ENCODE results near the gene CACNA2D3.

CACNA2D3 gene

DNA sequence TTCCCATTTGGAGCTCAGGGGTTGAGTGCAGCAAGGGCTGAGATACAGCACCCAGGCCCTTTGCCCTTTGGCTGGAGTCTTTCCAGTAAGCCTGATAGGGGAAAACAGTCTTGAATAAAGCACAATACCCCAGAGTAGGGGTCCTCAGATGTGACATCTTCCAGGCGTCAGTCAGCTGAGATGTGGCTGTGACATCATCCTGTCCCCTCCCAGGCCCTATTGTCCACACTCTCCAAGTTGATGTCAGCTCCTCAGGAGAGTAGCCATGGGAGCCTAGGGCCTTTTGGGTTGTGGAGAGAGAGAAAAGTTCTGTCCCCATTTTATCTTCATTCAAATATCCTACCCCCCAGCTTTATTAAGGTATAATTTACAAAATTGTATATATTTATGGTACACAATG is 92.5 kb downstream of the CACNA2D3 start:
- H3K27ac ChIP-seq = no peak overlapping the region
- TF ChIP-seq, protein P1, sequence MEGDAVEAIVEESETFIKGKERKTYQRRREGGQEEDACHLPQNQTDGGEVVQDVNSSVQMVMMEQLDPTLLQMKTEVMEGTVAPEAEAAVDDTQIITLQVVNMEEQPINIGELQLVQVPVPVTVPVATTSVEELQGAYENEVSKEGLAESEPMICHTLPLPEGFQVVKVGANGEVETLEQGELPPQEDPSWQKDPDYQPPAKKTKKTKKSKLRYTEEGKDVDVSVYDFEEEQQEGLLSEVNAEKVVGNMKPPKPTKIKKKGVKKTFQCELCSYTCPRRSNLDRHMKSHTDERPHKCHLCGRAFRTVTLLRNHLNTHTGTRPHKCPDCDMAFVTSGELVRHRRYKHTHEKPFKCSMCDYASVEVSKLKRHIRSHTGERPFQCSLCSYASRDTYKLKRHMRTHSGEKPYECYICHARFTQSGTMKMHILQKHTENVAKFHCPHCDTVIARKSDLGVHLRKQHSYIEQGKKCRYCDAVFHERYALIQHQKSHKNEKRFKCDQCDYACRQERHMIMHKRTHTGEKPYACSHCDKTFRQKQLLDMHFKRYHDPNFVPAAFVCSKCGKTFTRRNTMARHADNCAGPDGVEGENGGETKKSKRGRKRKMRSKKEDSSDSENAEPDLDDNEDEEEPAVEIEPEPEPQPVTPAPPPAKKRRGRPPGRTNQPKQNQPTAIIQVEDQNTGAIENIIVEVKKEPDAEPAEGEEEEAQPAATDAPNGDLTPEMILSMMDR (IDR thresholded peaks at IDR 0.05) = no peak
- no peak for TF ChIP-seq ZFX (IDR thresholded peaks at IDR 0.05; ENCODE audit: borderline replicate concordance)

DNA sequence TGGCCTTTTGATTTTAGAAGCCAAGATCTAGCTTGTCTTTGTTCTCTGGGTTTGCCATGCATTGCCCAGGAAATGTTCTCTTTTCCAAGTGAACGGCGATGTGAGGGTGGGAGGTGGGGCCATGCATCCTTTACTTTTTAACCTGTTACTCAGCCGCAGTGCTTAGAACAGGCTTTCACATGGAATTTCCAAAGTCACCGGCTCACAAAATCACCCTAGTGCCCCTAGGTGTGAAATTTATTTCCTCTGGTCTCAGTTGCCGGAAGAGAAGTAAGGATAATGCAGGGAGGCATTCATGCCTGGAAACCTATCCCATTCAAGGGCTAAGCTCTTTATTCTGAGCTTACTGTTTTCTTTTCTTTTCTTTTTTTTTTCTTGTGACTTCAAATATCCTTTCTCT is 93.2 kb downstream of the CACNA2D3 start:
- no peak overlapping the region for H3K27ac ChIP-seq
- TF ChIP-seq, protein P1 (IDR thresholded peaks at IDR 0.05) = no peak
- no peak for TF ChIP-seq ZFX (IDR thresholded peaks at IDR 0.05; ENCODE audit: borderline replicate concordance)

DNA sequence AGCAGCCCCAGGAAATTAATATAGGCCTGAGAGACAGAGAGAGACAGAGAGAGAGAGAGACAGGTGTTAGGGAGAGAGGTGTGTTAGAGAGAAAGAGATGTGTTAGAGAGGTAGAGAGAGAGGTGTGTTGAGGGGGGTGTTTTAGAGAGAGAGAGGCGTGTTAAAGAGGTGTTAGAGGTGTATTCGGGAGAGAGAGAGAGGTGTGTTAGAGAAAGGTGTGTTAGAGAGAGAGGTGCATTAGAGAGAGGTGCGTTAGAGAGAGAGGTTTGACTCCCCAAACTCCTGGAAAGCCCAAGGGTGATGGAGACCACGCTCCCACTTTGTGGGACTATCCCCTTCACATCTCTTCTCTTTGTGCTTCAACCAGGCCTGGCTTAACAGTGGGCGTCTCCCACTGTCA is 95.5 kb downstream of the CACNA2D3 start:
- H3K27ac ChIP-seq = no peak overlapping the region
- TF ChIP-seq ZFX (IDR thresholded peaks at IDR 0.05; ENCODE audit: borderline replicate concordance) = no peak
- TF ChIP-seq, protein P1 (IDR thresholded peaks at IDR 0.05) = no peak

DNA sequence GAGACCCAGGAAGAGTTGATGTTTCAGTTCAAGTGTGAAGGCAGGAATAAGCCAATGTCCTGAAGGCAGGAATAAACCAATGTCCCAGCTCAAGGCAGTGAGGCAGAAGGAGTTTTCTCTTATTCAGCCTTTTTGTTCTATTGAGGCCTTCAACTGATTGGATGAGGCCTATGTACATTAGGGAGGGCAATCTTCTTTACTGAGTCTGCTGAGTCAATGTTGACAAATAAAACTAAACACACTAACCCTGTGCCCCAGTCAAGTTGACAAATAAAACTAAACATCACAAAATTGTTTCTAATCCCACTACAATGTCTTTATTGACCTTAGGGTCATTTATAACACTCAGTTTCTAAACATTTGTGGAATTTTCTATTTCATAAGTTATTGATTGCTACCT is 100.0 kb downstream of the CACNA2D3 start:
- TF ChIP-seq, protein P1 (IDR thresholded peaks at IDR 0.05) = no peak
- no peak for TF ChIP-seq ZFX (IDR thresholded peaks at IDR 0.05; ENCODE audit: borderline replicate concordance)
- no peak overlapping the region for H3K27ac ChIP-seq

DNA sequence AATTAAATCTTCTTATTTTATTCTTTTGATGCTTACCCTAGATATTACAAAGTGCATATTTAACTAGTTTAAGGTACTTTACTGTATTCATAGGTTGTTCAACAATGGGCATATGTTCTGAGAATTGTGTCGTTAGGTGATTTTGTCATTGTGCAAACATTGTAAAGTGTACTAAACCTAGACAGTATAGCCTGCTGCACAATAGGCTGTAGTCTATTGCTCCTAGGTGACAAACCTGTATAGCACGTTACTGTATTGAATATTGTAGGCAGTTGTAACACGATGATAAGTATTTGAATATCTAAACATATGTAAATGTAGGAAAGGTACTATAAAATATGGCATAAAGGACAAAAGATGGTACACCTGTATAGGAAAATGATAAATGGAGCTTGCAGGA is 100.7 kb downstream of the CACNA2D3 start:
- no peak overlapping the region for H3K27ac ChIP-seq
- TF ChIP-seq, protein P1 (IDR thresholded peaks at IDR 0.05) = no peak
- no peak for TF ChIP-seq ZFX (IDR thresholded peaks at IDR 0.05; ENCODE audit: borderline replicate concordance)

DNA sequence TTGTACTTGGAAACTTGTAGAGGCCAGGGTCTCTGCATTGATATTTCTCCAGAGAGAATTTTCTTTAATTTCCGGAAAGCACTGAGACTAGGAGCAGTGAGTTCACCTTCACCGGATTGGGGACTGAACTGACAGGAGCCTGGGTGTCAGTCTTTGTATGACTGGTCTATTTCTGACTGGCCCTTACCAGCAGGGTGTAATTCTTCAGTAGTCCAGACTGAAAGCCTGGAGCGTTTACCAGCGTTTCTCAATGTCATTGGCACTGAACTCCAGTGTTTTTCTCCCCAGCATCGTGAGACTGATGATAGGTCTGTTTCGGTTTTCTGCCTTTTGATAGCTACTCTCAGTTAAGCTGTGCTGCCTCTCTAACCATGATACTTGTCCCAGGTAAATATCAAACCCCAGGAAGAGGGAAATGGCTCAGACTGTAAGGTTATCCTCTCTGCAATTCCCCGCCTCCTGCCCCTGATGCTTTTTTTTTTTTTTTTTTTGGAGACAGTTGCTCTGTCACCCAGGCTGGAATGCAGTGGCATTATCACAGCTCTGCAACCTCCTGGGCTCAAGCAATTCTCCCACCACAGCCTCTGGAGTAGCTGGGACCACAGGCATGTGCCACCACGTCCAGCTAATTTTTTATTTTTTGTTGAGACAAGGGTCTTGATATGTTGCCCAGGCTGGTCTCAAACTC is 103.6 kb downstream of the CACNA2D3 start:
- no peak for TF ChIP-seq ZFX (IDR thresholded peaks at IDR 0.05; ENCODE audit: borderline replicate concordance)
- TF ChIP-seq, protein P1 (IDR thresholded peaks at IDR 0.05) = no peak

DNA sequence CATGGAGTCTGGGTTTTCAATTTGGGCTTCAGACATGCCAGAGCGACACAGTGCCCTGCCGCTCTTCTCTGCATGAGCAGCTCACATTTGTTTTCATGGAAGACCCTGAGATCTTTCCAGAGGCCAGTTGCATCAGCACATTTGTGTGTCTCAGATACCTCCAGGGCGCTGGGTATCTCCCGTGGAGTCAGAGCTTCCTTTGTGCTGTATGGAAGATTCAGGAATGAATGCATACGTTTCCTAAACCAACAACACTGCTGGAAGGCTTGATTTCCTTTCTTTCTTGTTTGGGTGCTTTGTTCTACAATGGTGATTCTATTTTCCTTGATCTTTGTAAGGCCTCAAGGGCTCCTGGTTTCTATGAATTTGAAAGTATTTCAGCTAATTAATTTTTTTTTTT is 106.5 kb downstream of the CACNA2D3 start:
- TF ChIP-seq, protein P1 (IDR thresholded peaks at IDR 0.05) = no peak
- TF ChIP-seq ZFX (IDR thresholded peaks at IDR 0.05; ENCODE audit: borderline replicate concordance) = no peak
- no peak overlapping the region for H3K27ac ChIP-seq

More for the DNA sequence above, 103.6 kb downstream of the CACNA2D3 start:
- no peak overlapping the region for H3K27ac ChIP-seq
